ENCODE results near the gene C1QTNF5.

Gene C1QTNF5

DNA sequence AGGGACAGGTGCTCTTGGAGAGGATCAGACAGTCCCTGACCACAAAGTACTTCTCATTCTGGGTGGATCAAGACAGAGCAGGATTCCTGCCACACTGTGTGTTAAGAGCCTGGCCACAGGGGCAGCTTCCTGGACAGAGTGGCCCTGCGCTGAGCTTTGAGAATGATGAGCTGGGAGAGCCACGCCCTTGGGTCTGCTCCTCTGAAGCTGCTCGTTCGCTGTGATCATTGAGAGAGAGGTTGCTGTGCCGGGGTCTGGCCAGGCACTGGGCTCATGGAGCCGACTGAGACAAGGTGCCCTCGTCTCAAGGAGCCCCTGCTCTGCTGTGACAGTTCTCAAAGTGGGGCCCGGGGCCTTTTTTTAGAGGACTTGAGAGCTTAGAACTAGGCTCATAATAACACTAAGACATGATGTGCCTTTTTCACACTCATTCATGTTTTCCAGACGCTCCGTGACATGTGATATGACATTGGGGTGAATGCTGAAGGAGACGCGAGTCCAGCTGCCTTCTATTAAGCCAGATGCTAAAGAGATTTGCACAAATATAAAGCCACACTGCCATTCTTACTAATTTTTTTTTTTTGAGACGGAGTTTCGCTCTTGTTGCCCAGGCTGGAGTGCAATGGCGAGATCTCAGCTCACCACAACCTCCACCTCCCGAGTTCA is 7.4 kb upstream of the C1QTNF5 start:
- DNase-seq (ENCODE audit: insufficient read length) (no peak), FAIRE-seq (no peak)
- no peak for TF ChIP-seq TAF1 (IDR thresholded peaks at IDR 0.05; ENCODE audit: borderline replicate concordance, low read depth, low read length)
- TF ChIP-seq POLR2A (IDR thresholded peaks at IDR 0.05; ENCODE audit: low read depth, low read length): no peak
- TF ChIP-seq POLR2AphosphoS5 (IDR thresholded peaks at IDR 0.05; ENCODE audit: low read depth, low read length): no peak

DNA sequence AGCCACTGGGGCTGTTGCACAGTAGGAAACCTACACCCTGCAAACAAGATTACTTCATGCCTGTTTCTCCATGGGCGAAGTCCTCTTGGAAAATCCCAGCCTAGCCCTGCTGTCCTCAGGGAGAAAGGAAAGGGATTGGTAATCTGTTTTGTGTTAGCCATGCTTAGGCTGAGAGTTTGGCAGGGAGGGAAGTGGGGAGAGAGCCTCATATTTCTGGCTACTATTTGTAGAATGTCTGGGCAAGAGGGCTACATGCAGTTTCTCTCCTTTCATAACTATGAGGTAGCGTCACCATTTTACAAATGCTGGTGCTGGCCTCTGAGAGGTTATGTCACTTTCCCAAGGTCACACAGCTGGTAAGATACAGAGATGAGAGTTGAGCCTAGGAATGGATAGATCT is 6.6 kb upstream of the C1QTNF5 start:
- DNase-seq (ENCODE audit: insufficient read length) (no peak), FAIRE-seq (no peak)
- no peak for TF ChIP-seq TAF1 (IDR thresholded peaks at IDR 0.05; ENCODE audit: borderline replicate concordance, low read depth, low read length)
- TF ChIP-seq POLR2A (IDR thresholded peaks at IDR 0.05; ENCODE audit: low read depth, low read length): no peak
- no peak for TF ChIP-seq POLR2AphosphoS5 (IDR thresholded peaks at IDR 0.05; ENCODE audit: low read depth, low read length)

DNA sequence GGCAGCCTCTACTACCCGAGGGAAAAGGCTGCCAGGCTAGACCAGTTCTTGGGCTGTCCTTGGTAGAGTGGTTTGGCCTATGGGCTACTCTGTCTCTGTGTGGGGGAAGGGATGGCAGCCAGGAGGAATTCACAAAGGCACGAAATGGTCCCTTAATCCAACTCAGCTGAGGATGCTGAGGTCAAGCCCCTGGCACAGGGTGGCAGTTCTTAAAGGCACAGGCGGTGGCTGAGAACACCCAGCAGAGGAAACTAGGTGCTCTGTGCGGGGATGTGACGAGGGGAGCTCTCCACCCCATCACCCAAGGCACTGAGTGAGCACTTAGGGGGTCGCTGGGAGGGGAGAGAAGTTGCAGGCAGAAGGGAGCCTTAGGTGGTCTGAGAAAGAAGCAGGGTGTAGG is 5.9 kb upstream of the C1QTNF5 start, which contains the start of gene MFRP:
TSS of gene MFRP (minus strand) at position 101 of the 400 bp plus-strand sequence. CDS start 192 bp downstream, outside the sequence.
- FAIRE-seq (no peak), DNase-seq (ENCODE audit: insufficient read length) (no peak)
- TF ChIP-seq TAF1 (IDR thresholded peaks at IDR 0.05; ENCODE audit: borderline replicate concordance, low read depth, low read length): no peak
- TF ChIP-seq POLR2A (IDR thresholded peaks at IDR 0.05; ENCODE audit: low read depth, low read length): no peak
- no peak for TF ChIP-seq POLR2AphosphoS5 (IDR thresholded peaks at IDR 0.05; ENCODE audit: low read depth, low read length)

DNA sequence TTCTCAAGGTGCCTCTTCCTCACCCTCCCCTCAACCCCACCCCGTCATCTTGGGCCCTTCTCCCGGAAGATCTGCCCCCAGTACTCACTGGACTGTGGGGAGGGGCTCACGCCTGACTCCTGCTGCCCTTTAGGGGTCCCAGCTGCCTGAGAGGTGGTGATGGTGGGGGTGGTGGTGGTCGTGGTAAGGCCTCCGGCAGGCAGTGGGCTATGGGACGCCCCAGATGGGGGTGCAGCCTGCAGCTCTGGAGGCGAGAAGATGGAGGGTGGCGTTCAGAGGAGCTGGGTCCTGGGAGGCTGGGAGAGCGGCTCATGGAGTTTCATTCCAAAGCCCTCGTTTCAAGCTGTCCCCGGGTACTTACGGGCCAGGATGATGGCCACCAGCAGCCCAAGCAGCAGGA is 5.0 kb upstream of the C1QTNF5 start:
- no peak for DNase-seq (ENCODE audit: insufficient read length)
- TF ChIP-seq POLR2A (IDR thresholded peaks at IDR 0.05; ENCODE audit: low read depth, low read length) (no peak), TAF1 (IDR thresholded peaks at IDR 0.05; ENCODE audit: borderline replicate concordance, low read depth, low read length) (no peak), POLR2AphosphoS5 (IDR thresholded peaks at IDR 0.05; ENCODE audit: low read depth, low read length) (no peak)

DNA sequence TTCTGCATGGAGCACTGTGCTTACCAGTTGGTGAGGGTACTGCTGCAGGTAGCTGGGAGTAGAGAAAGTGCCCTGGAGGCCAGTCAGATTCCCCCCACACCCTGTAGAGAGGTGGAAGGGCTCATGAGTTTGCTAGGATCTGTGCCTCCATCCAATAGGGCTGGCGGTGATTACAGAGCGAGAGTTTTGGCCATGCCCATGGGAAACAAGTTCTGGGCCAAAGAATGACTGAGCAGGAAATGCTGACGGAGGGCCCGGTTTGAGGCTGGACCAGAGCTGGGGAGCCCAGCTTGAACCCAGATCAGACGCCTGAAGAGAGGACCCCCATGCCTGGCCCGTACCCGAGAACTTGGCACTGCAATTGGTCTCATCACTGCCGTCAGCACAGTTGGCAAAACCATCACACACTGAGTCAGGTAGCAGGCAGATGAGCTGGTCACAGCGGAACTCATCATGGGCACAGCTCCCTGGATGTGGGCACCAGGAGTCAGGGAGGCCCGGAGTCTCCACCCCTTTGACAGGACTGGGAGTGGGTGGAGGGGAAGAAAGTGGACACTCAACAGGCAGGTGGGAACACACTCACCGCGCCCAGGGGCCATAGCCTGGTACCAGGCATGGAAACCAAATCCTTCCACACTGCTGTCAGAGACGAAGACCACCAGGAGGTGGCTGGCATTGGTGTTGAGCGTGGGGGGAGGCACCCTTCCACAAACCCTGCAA is 3.8 kb upstream of the C1QTNF5 start:
- no peak for DNase-seq (ENCODE audit: insufficient read length)
- FAIRE-seq: no peak
- TF ChIP-seq TAF1 (IDR thresholded peaks at IDR 0.05; ENCODE audit: borderline replicate concordance, low read depth, low read length) (no peak), POLR2A (IDR thresholded peaks at IDR 0.05; ENCODE audit: low read depth, low read length) (no peak)

More for the DNA sequence above, 5.0 kb upstream of the C1QTNF5 start:
- FAIRE-seq: no peak

DNA sequence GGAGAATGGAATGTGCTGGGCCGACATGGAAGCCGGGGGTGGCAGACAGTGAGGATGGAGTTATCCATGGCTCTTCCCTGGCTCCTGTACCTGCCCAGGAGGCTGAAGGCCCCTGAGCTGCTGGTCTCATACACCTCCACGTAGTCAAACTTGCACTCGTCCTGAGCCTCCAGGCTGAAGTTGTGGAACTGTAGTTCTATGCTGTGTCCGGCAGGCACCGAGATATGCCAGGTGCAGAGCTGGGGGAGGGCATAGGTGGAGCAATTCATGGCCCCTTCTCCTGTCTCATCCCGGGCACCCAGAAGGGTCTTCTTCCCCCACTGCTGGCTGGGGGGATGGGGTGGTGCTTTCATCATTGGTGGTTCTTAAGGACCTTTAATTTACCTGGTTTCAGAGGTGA is 3.0 kb upstream of the C1QTNF5 start:
- no peak for TF ChIP-seq POLR2AphosphoS5 (IDR thresholded peaks at IDR 0.05; ENCODE audit: low read depth, low read length)
- TF ChIP-seq TAF1 (IDR thresholded peaks at IDR 0.05; ENCODE audit: borderline replicate concordance, low read depth, low read length): no peak
- no peak for TF ChIP-seq POLR2A (IDR thresholded peaks at IDR 0.05; ENCODE audit: low read depth, low read length)
- FAIRE-seq (no peak), DNase-seq (ENCODE audit: insufficient read length) (no peak)

DNA sequence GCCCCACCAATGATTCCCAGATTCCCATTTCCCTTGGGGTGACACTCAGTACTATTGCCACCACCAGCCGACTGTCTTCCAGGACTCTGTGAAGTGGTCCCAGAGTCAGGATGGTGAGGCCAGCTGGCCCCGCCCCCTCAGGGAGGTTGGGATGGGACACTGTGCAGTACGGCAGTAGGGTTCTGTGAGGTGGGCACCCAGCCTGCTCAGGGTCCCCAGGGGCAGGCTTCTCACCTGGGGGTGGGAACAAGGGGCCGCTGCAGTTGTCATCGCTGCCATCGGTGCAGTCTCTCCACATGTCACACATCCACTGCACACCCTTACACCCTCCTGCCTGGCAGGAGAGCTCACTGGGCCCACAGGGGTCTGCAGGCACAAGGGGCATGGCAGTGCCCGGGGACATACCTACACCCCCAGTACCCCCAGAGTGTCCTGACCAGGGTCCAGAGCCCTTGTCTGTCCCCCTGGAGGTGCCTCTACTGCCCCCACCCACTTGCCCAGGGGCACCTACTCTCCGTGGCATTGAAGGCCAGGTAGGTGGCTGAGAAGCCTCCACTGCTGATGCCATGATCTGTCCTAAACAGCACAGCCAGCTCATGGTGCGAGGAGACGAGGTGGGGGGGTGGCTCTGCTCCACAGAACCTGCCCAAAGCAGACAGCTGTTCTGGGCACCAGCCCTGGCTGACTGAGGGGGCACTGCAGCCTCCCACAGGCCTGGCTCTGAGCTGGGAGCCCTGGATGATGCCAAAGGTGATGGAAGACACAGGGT is 1.9 kb upstream of the C1QTNF5 start:
- DNase-seq (ENCODE audit: insufficient read length): no peak
- TF ChIP-seq TAF1 (IDR thresholded peaks at IDR 0.05; ENCODE audit: borderline replicate concordance, low read depth, low read length): no peak
- no peak for TF ChIP-seq POLR2A (IDR thresholded peaks at IDR 0.05; ENCODE audit: low read depth, low read length)
- no peak for TF ChIP-seq POLR2AphosphoS5 (IDR thresholded peaks at IDR 0.05; ENCODE audit: low read depth, low read length)
- no peak for FAIRE-seq

DNA sequence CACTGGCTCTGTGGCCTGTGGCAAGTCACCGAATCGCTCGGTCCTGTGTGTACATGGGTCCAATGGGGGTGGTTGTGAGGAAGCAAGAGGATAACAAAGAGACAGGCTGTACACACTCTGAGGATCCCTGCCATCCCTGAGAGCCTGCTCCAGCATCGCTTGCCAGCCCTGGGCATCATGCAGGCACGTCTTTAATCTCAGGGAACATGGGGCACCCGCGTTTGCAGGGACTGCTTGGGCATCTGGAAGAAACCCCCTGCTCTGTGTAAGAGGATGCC is 1.3 kb upstream of the C1QTNF5 start:
- no peak for FAIRE-seq
- DNase-seq (ENCODE audit: insufficient read length): no peak
- TF ChIP-seq POLR2A (IDR thresholded peaks at IDR 0.05; ENCODE audit: low read depth, low read length): no peak

DNA sequence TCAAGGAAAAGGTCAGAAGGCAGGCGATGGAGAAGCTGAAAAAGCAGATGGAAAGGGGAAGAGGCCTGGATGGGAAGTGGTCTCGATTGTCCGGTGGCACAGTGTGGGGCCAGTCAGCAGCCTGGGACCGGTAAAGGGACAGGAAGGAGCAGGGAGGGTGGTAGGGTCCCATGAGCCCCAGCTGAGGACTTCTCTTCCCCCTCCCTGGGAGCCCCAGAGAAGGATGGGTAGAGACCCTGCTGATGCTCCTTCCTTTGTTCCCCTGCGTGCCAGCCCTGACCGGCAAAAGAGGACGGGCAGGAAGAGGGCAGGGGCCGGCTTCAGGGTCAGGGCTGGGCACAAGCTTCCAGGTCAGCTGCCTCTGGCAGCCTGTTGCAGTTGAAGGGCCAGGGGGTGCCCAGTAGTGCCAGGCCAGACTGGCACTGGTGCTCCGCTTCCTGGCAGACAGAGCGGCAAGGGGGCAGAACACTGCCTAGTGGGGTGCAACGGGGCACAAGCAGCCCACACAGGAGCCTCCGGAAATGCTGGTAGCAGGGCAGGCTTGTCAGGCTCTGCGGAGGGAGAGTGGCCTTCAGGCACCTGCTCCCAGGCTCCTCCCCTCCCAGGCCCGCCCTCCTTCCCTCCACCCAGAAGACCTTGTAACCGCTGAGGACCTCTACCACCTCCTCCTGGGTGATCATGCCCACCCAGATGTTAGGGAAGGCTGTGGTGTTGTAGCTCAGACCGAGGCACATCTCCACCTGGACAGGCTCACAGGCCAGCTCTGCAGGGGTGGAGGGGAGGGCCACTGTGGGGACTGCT is 739 bp upstream of the C1QTNF5 start:
- FAIRE-seq (no peak), DNase-seq (ENCODE audit: insufficient read length) (no peak)

DNA sequence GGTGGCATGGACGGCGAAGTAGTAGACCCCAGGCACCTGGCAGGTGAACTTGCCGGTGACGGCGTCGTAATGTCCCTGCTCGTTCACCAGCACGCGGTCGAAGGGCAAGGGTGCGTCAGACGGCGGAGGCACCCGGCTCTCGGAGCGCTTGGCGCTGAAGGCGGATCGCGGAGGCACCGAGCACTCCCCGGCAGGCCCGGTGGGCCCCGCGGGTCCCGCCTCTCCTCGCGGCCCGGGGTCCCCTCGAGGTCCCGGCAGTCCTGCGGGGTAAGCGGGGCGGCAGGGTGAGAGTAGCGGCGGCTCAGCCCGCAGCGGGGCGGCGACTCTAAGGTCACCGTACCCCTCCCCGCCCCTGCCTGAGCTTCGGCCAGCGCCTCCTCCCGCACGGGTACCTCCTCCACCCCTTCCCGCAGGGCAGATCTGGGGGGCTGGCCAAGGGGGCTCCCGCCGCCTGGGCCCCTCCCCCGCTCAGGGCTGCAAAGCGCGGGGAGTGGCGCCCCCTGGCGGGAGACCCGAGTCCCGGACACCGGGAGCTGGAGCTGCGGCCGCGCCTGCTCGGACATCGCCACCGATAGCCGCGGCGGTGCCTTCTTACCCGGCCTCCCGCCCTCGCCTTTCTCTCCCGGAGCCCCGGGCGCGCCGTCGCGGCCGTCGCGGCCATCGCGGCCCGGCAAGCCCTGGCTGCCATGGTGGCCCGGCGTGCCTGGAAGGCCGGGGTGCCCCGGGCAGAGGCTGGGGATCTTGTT is 921 bp downstream of the C1QTNF5 start:
- TF ChIP-seq TAF1 (IDR thresholded peaks at IDR 0.05; ENCODE audit: borderline replicate concordance, low read depth, low read length) (no peak), POLR2AphosphoS5 (IDR thresholded peaks at IDR 0.05; ENCODE audit: low read depth, low read length) (no peak), POLR2A (IDR thresholded peaks at IDR 0.05; ENCODE audit: low read depth, low read length) (no peak)
- FAIRE-seq: peak; percentile 24
- DNase-seq (ENCODE audit: insufficient read length): no peak

More for the DNA sequence above, 739 bp upstream of the C1QTNF5 start:
- no peak for TF ChIP-seq TAF1 (IDR thresholded peaks at IDR 0.05; ENCODE audit: borderline replicate concordance, low read depth, low read length)
- no peak for TF ChIP-seq POLR2AphosphoS5 (IDR thresholded peaks at IDR 0.05; ENCODE audit: low read depth, low read length)
- no peak for TF ChIP-seq POLR2A (IDR thresholded peaks at IDR 0.05; ENCODE audit: low read depth, low read length)
